Muscle of leg (tissue), 11 donors: Measurements from ENCODE around the gene MDN1. TPM values are rescaled to one million over a fixed set of nuclear protein-coding genes. Genes with fewer than 3 reads are reported as not detected.

Source experiments
- DNase-seq: peaks from one replicate; pipeline ENCODE4 v3.0.0; 2013
- H3K27ac ChIP-seq: one replicate; pipeline ENCODE4 v1.5.1; 2013; ENCODE audit warnings: mild to moderate bottlenecking, low read length, control low read depth
- H3K27me3 ChIP-seq: one replicate; pipeline ENCODE4 v1.6.1; 2013; ENCODE audit warnings: low read length; ENCODE audit not compliant: control insufficient read depth, insufficient read depth
- H3K36me3 ChIP-seq: one replicate; pipeline ENCODE4 v1.6.1; 2013; ENCODE audit warnings: low read length; ENCODE audit not compliant: control insufficient read depth, insufficient read depth
- H3K4me1 ChIP-seq: one replicate; pipeline ENCODE4 v1.6.1; 2013; ENCODE audit warnings: low read length; ENCODE audit not compliant: control insufficient read depth, insufficient read depth
- H3K4me3 ChIP-seq: one replicate; pipeline ENCODE4 v1.5.1; 2013; ENCODE audit warnings: low read length, control low read depth
- H3K9me3 ChIP-seq: replicated peaks from 2 replicates; pipeline ENCODE4 v1.6.1; 2013; ENCODE audit warnings: low read depth, low read length; ENCODE audit not compliant: control insufficient read depth
- WGBS: methylation state at CpG from one replicate; pipeline ENCODE4 v1.1.5; 2013; ENCODE audit warnings: missing lambda C conversion rate; ENCODE audit not compliant: insufficient coverage; 5-methylcytosine and 5-hydroxymethylcytosine counted together
- polyA plus RNA-seq, 8 donors: library from polyadenylated mRNA; unstranded; fragments of 120-200 nt; gene quantifications; one replicate each; pipeline versions ENCODE4 v1.2.1 to v1.2.3, GENCODE V29; 2013; ENCODE audit warnings: inconsistent platforms in 1 of 8, low replicate concordance in 1 of 8; ENCODE audit not compliant: insufficient read length in 8 of 8, insufficient read depth in 1 of 8
- total RNA-seq: library from RNA; stranded (reverse); fragments of 120-200 nt; gene quantifications from one replicate; pipeline ENCODE4 v1.2.4, GENCODE V29; 2013

The MDN1 gene
- total and polyA plus RNA-seq, 9 donors, result 24.4 to 32.9 (median 26.3) TPM

GRCh38 chr6:89616531-89616930 lies 203.1 kb downstream of the MDN1 start:
- H3K4me1 ChIP-seq, result no peaks in the 10 kb centered on the region
- no peaks in the 10 kb centered on the region for H3K27me3 ChIP-seq
- no peaks in the 10 kb centered on the region for H3K9me3 ChIP-seq
- H3K27ac ChIP-seq, result no peak overlapping the region
- DNase-seq, result no peak
- H3K36me3 ChIP-seq, result no peaks in the 10 kb centered on the region
- H3K4me3 ChIP-seq, result no peak overlapping the region
- 100% methylated on average over 4 of the region's 5 CpGs for WGBS

- no peak for DNase-seq
- H3K9me3 ChIP-seq, result no peaks in the 10 kb centered on the region
- H3K36me3 ChIP-seq, result no peaks in the 10 kb centered on the region
- H3K4me1 ChIP-seq, result no peaks in the 10 kb centered on the region
- H3K27me3 ChIP-seq, result no peaks in the 10 kb centered on the region
- no peak overlapping the region for H3K4me3 ChIP-seq
- WGBS, result 61% methylated on average over 5 of the region's 5 CpGs
- H3K27ac ChIP-seq, result no peak overlapping the region
These were observed 203.7 kb downstream of the MDN1 start for GRCh38 chr6:89615882-89616281.

DNA sequence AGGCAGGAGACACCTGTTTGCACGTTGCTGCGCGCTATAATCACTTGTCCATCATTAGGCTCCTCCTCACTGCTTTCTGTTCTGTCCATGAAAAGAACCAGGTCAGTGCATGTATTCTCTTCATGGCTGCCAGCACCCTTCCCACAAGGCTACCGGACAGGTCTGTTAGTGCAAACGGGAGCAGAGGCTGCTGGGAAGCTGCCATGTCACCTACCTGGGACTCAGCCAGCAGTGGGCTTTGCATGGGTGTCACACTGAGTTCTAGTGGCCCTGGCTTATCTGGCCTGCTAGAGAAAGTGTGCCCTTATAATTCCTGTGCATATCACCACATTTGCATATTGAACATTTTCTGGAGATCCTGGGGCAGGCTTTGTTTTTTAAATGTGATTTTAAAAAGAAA lies 205.8 kb downstream of the MDN1 start:
- no peaks in the 10 kb centered on the region for H3K4me1 ChIP-seq
- H3K9me3 ChIP-seq, result no peaks in the 10 kb centered on the region
- H3K27ac ChIP-seq, result no peak overlapping the region
- DNase-seq, result no peak
- H3K27me3 ChIP-seq, result no peaks in the 10 kb centered on the region
- WGBS, result 75% methylated on average over 5 of the region's 5 CpGs
- H3K4me3 ChIP-seq, result no peak overlapping the region
- H3K36me3 ChIP-seq, result no peaks in the 10 kb centered on the region

DNA sequence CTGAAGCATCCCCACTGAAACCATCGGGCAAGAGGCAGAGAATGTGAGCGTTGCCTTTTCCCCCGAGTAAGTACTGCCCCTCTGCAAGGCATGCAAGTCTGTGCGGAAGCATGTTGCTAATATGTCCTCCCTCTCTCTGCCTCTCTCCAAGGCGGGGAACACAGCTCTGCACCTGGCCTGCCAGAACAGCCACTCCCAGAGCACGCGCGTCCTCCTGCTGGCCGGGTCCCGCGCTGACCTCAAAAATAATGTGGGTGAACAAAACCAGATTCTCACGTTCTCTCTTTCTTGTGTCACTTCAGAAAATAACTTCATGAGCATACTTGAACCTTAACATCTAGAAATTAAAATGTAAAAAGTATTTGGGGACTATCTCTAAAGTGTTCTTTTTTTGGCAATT lies 207.5 kb downstream of the MDN1 start:
- H3K4me3 ChIP-seq, result no peak overlapping the region
- no peak overlapping the region for H3K27ac ChIP-seq
- 57% methylated on average over 5 of the region's 12 CpGs for WGBS
- no peaks in the 10 kb centered on the region for H3K9me3 ChIP-seq
- H3K27me3 ChIP-seq, result no peaks in the 10 kb centered on the region
- no peak for DNase-seq
- H3K36me3 ChIP-seq, result no peaks in the 10 kb centered on the region
- H3K4me1 ChIP-seq, result no peaks in the 10 kb centered on the region

GRCh38 chr6:89611666-89612065 lies 207.9 kb downstream of the MDN1 start:
- Histone ChIP-seq H3K36me3 (no peaks in the 10 kb centered on the region), H3K27me3 (no peaks in the 10 kb centered on the region), H3K4me1 (no peaks in the 10 kb centered on the region), H3K9me3 (no peaks in the 10 kb centered on the region), H3K27ac (no peak overlapping the region), H3K4me3 (no peak overlapping the region)
- no peak for DNase-seq

DNA sequence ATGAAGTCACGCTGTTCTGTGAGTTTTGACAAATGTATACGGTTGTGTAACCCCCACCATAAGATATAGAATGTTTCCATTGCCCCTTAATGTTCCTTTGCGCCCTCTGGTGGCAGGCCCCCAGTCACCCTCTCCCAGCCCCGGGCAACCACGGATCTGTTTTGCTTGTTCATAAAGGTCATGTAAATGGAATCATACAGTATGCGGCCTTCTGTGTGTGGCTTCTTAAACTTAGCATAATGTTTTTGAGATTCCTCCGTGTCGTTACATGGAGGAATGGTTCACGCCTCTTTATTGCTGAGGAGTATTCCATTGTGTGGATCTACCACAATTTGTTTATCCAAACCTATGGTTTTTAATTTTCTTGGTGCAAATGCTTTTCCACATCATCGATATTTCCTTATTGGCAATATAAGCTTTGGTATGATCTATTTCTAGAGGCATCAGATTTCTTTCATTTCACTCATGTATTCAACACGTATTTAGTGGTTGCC lies 209.4 kb downstream of the MDN1 start:
- peaks cover 3% of the 10 kb centered on the region for H3K36me3 ChIP-seq
- DNase-seq, result peak; percentile 19
- H3K4me1 ChIP-seq, result no peaks in the 10 kb centered on the region

GRCh38 chr6:89605861-89606260 lies 213.7 kb downstream of the MDN1 start:
- Histone ChIP-seq H3K36me3 (peaks cover 3% of the 10 kb centered on the region), H3K4me3 (no peak overlapping the region), H3K27ac (no peak overlapping the region), H3K9me3 (no peaks in the 10 kb centered on the region), H3K27me3 (no peaks in the 10 kb centered on the region), H3K4me1 (no peaks in the 10 kb centered on the region)
- DNase-seq, result no peak
- WGBS, result 84% methylated on average over 5 of the region's 5 CpGs

More for the DNA sequence above, 209.4 kb downstream of the MDN1 start:
- H3K27ac ChIP-seq, result no peak overlapping the region
- H3K9me3 ChIP-seq, result no peaks in the 10 kb centered on the region
- no peaks in the 10 kb centered on the region for H3K27me3 ChIP-seq
- no peak overlapping the region for H3K4me3 ChIP-seq
- WGBS, result no CpG with 5 or more reads among the region's 11 CpGs

- Histone ChIP-seq H3K27me3 (no peaks in the 10 kb centered on the region), H3K4me3 (no peak overlapping the region), H3K27ac (no peak overlapping the region), H3K4me1 (no peaks in the 10 kb centered on the region), H3K36me3 (peaks cover 3% of the 10 kb centered on the region), H3K9me3 (no peaks in the 10 kb centered on the region)
- DNase-seq, result no peak
- WGBS, result no CpG with 5 or more reads among the region's 5 CpGs
These were observed 214.9 kb downstream of the MDN1 start for GRCh38 chr6:89604653-89605052.

- DNase-seq, result no peak
- Histone ChIP-seq H3K36me3 (peaks cover 3% of the 10 kb centered on the region), H3K27ac (no peak overlapping the region), H3K9me3 (no peaks in the 10 kb centered on the region), H3K27me3 (no peaks in the 10 kb centered on the region), H3K4me1 (no peaks in the 10 kb centered on the region), H3K4me3 (no peak overlapping the region)
- 81% methylated on average over 6 of the region's 6 CpGs for WGBS
These were observed 217.4 kb downstream of the MDN1 start for GRCh38 chr6:89602166-89602565.

GRCh38 chr6:89599727-89600126 lies 219.9 kb downstream of the MDN1 start:
- 32% methylated on average over 5 of the region's 7 CpGs for WGBS
- Histone ChIP-seq H3K27me3 (no peaks in the 10 kb centered on the region), H3K27ac (no peak overlapping the region), H3K36me3 (no peaks in the 10 kb centered on the region), H3K4me3 (no peak overlapping the region), H3K9me3 (no peaks in the 10 kb centered on the region), H3K4me1 (no peaks in the 10 kb centered on the region)
- peak; percentile 10 for DNase-seq

DNA sequence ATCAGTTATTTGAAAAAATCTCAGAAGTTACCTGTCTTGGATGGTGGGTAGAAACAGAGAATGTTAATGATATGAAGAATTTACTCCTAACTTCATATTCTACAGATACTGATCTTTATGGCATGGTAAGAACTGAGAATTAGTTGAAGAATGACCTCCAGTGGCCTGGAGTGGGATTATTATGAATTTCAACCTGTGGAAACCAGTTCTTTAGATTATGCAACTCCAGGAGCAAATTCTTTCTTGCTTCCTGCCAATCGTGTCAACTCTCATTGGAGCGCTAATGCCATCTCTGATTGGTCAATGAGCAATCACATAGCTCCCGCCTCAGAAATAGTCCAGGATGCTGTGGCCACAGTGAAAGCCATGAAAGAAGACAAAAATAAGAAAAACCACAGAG lies 221.6 kb downstream of the MDN1 start:
- H3K4me1 ChIP-seq, result no peaks in the 10 kb centered on the region
- no peaks in the 10 kb centered on the region for H3K27me3 ChIP-seq
- 44% methylated on average over 3 of the region's 3 CpGs for WGBS
- no peak overlapping the region for H3K27ac ChIP-seq
- H3K9me3 ChIP-seq, result no peaks in the 10 kb centered on the region
- no peak overlapping the region for H3K4me3 ChIP-seq
- no peaks in the 10 kb centered on the region for H3K36me3 ChIP-seq
- peak; percentile 57 for DNase-seq
